Cerebellar cortex (tissue), 1 donor: ENCODE data around the gene PTPN20.
A peak's percentile ranks its signal among the peaks of the same experiment; 100 is the strongest.
"Not testable (repeated sequence)": the region's sequence is repeated elsewhere in the genome, so short reads cannot be mapped to it uniquely, and the experiment has no call there.

ENCODE experiments used
- DNase-seq: peaks from one replicate; pipeline ENCODE4 v3.0.0-alpha.2; 2015; ENCODE audit warnings: low spot score

The PTPN20 gene

GRCh38 chr10:46960742-46961141, 49.5 kb downstream of the PTPN20 start:
- DNase-seq = not testable (repeated sequence)

- DNase-seq = not testable (repeated sequence)
Observed at GRCh38 chr10:46963356-46963755, 52.1 kb downstream of the PTPN20 start.

- not testable (repeated sequence) for DNase-seq
Observed at GRCh38 chr10:46967013-46967412, 55.8 kb downstream of the PTPN20 start.

- DNase-seq = not testable (repeated sequence)
Observed at GRCh38 chr10:46980223-46980622, 69.0 kb downstream of the PTPN20 start.

GRCh38 chr10:46987233-46987924, 76.2 kb downstream of the PTPN20 start:
- DNase-seq = not testable (repeated sequence)

GRCh38 chr10:46992803-46993561, 81.8 kb downstream of the PTPN20 start:
- peak; percentile 16 for DNase-seq

- no peak for DNase-seq
Observed at GRCh38 chr10:46995234-46995633, 84.0 kb downstream of the PTPN20 start.

- no peak for DNase-seq
Observed at GRCh38 chr10:46998192-46998591, 87.0 kb downstream of the PTPN20 start.

GRCh38 chr10:46998595-46998994, 87.4 kb downstream of the PTPN20 start:
- DNase-seq = no peak

GRCh38 chr10:46999217-46999616, 88.0 kb downstream of the PTPN20 start:
- no peak for DNase-seq

- no peak for DNase-seq
Observed at GRCh38 chr10:47008769-47009168, 97.5 kb downstream of the PTPN20 start.

- DNase-seq = no peak
Observed at GRCh38 chr10:47009215-47009838, 98.1 kb downstream of the PTPN20 start.

- DNase-seq = no peak
Observed at GRCh38 chr10:47010036-47010435, 98.8 kb downstream of the PTPN20 start.

- no peak for DNase-seq
Observed at GRCh38 chr10:47012214-47012613, 101.0 kb downstream of the PTPN20 start.

- no peak for DNase-seq
Observed at GRCh38 chr10:47013507-47014154, 102.4 kb downstream of the PTPN20 start.

- no peak for DNase-seq
Observed at GRCh38 chr10:47015404-47015803, 104.2 kb downstream of the PTPN20 start.

GRCh38 chr10:47016564-47016963, 105.3 kb downstream of the PTPN20 start:
- DNase-seq = no peak

- DNase-seq = no peak
Observed at GRCh38 chr10:47018026-47018735, 107.0 kb downstream of the PTPN20 start.

- DNase-seq = no peak
Observed at GRCh38 chr10:47019155-47020145, 108.2 kb downstream of the PTPN20 start.

GRCh38 chr10:47020471-47020870, 109.2 kb downstream of the PTPN20 start:
- no peak for DNase-seq

- DNase-seq = no peak
Observed at GRCh38 chr10:47021850-47022249, 110.6 kb downstream of the PTPN20 start.
